Measurements from ENCODE around the gene PDE9A. TPM values are rescaled to one million over a fixed set of nuclear protein-coding genes. Genes with fewer than 3 reads are reported as not detected.

PDE9A gene
- total RNA-seq, 4 donors from 2014 or later: 26.7 to 30.6 (median 28.7) TPM

- H3K27me3 ChIP-seq: no peaks in the 10 kb centered on the region
- no peak for TF ChIP-seq CTCF (IDR thresholded peaks at IDR 0.05)
- no peak for TF ChIP-seq POLR2A (IDR thresholded peaks at IDR 0.05)
- no peak for TF ChIP-seq EP300 (IDR thresholded peaks at IDR 0.05)
- 50 to 59% methylated on average over 13 of the region's 13 CpGs for WGBS, 2 donors
- no peaks in the 10 kb centered on the region for H3K9me3 ChIP-seq
- no peak for DNase-seq (ENCODE audit: low spot score in 2 of 2)
- H3K4me1 ChIP-seq: peaks cover 3 to 92% (median 49%) of the 10 kb centered on the region in 4 donors
- peak overlapping the region; percentile 61 to 90 (median 80) for H3K27ac ChIP-seq
- no peaks in the 10 kb centered on the region for H3K36me3 ChIP-seq
- no peak overlapping the region for H3K4me3 ChIP-seq
These were observed 15.6 kb downstream of the PDE9A start for GRCh38 chr21:42669041-42669440.

- no peak overlapping the region for H3K4me3 ChIP-seq
- TF ChIP-seq EP300 (IDR thresholded peaks at IDR 0.05): no peak
- TF ChIP-seq CTCF (IDR thresholded peaks at IDR 0.05): no peak
- no peak for TF ChIP-seq POLR2A (IDR thresholded peaks at IDR 0.05)
- DNase-seq (ENCODE audit: low spot score in 2 of 2): no peak
- H3K27me3 ChIP-seq: no peaks in the 10 kb centered on the region
- H3K4me1 ChIP-seq: peaks cover 3 to 92% (median 53%) of the 10 kb centered on the region in 4 donors
- no peaks in the 10 kb centered on the region for H3K36me3 ChIP-seq
- no peaks in the 10 kb centered on the region for H3K9me3 ChIP-seq
- WGBS, 2 donors: 87 to 90% methylated on average over 8 of the region's 8 CpGs
- peak overlapping the region in 2 of 4 donors; percentile 76 to 90 for H3K27ac ChIP-seq
These were observed 16.8 kb downstream of the PDE9A start for GRCh38 chr21:42670058-42670880.

- H3K36me3 ChIP-seq: no peaks in the 10 kb centered on the region
- H3K9me3 ChIP-seq: no peaks in the 10 kb centered on the region
- H3K4me3 ChIP-seq: no peak overlapping the region
- TF ChIP-seq EP300 (IDR thresholded peaks at IDR 0.05) (no peak), CTCF (IDR thresholded peaks at IDR 0.05) (no peak), POLR2A (IDR thresholded peaks at IDR 0.05) (no peak)
- peak overlapping the region in 2 of 4 donors; percentile 76 to 85 for H3K27ac ChIP-seq
- no peaks in the 10 kb centered on the region for H3K27me3 ChIP-seq
- 56 to 68% methylated on average over 9 of the region's 9 CpGs for WGBS, 2 donors
- no peak for DNase-seq (ENCODE audit: low spot score in 2 of 2)
- peaks cover 3 to 89% (median 48%) of the 10 kb centered on the region in 4 donors for H3K4me1 ChIP-seq
These were observed 17.5 kb downstream of the PDE9A start for GRCh38 chr21:42670884-42671283.

GRCh38 chr21:42671778-42672593 is 18.6 kb downstream of the PDE9A start:
- H3K27me3 ChIP-seq: no peaks in the 10 kb centered on the region
- H3K36me3 ChIP-seq: no peaks in the 10 kb centered on the region
- no peak for TF ChIP-seq EP300 (IDR thresholded peaks at IDR 0.05)
- no peak for TF ChIP-seq POLR2A (IDR thresholded peaks at IDR 0.05)
- TF ChIP-seq CTCF (IDR thresholded peaks at IDR 0.05): no peak
- no peak overlapping the region for H3K4me3 ChIP-seq
- WGBS, 2 donors: 43 to 52% methylated on average over 15 of the region's 15 CpGs
- H3K27ac ChIP-seq: peak overlapping the region in 3 of 4 donors; percentile 48 to 85 (median 76)
- no peaks in the 10 kb centered on the region for H3K9me3 ChIP-seq
- no peak for DNase-seq (ENCODE audit: low spot score in 2 of 2)
- H3K4me1 ChIP-seq: peaks cover 3 to 80% (median 43%) of the 10 kb centered on the region in 4 donors
